Measurements from ENCODE around the gene TRPV5.

TRPV5 gene

DNA sequence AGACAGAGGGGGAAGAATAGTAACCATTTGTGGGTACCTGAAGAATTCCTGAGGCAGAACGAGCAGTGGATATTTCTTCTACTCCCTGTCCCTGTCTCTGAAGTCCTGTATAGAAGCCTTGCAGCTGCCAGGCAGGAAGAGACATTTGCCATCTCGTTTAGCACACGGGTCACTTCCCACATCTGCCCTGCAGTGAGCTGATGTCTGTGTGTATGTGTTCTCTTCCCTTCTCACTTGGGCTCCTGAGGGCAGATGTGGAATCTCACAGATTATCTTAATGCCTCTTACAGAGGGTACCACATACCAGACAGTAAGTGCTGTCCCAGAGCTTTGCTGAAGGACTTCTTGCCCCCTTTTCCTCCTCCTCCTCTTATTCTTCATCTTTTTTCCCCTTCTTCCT lies 33.9 kb downstream of the TRPV5 start:
- H3K27ac ChIP-seq = no peak overlapping the region
- TF ChIP-seq POLR2AphosphoS5 (IDR thresholded peaks at IDR 0.05; ENCODE audit: borderline replicate concordance, low read depth, low read length) (no peak), EZH2 (IDR thresholded peaks at IDR 0.05) (no peak)
- no peaks in the 10 kb centered on the region for H3K36me3 ChIP-seq (ENCODE audit: insufficient read depth, low read length)
- no peak overlapping the region for H3K4me3 ChIP-seq
- H3K9me3 ChIP-seq (ENCODE audit: low read depth, low read length) = no peaks in the 10 kb centered on the region
- DNase-seq (ENCODE audit: low read depth, low spot score) = no peak
- H3K9ac ChIP-seq (ENCODE audit: insufficient read length) = no peak overlapping the region

DNA sequence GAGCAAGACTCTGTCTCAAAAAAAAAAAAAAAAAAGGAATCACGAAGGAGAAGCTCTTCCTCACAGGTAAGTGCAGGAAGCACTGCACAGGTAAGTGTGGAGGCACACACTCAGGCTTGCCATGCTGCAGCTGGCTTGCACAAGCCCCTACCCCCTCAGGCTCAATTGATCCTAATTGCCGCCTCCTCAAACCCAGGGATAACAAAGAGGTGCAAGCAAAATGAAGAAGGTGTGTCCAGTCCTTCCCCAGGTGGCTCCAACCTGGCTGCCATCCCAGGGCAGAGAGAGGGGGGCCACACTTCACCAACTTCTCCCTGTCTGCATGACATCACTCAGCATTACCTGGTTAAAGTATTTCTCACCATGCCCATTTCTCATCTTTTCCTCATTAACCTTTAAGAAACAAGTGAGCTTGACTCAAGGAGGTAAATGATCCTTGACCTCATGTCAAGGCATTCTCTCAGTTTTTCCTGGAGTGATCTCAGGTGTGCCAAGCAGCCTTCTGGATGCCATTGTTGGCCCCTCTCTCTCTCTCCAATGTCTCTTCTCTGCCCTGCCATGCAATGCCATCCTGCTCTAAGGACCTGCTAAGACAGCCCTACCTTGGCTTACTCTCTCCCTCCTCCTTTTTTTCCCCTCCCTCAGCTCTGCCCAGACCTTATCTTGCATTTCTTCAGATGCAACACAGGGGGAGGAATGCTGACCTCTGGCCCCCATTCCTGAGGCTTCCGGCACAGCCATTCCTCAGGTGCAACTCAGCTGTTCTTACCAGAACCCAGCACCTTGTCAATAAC lies 35.0 kb downstream of the TRPV5 start:
- no peak for DNase-seq (ENCODE audit: low read depth, low spot score)
- Histone ChIP-seq H3K9ac (ENCODE audit: insufficient read length) (no peak overlapping the region), H3K9me3 (ENCODE audit: low read depth, low read length) (no peaks in the 10 kb centered on the region), H3K27ac (no peak overlapping the region), H3K4me3 (no peak overlapping the region), H3K36me3 (ENCODE audit: insufficient read depth, low read length) (no peaks in the 10 kb centered on the region)
- TF ChIP-seq POLR2AphosphoS5 (IDR thresholded peaks at IDR 0.05; ENCODE audit: borderline replicate concordance, low read depth, low read length) (no peak), FOXP2 (optimal IDR thresholded peaks at IDR 0.05; ENCODE audit: control extremely low read depth, extremely low read length, insufficient read depth) (no peak), EZH2 (IDR thresholded peaks at IDR 0.05) (no peak)

DNA sequence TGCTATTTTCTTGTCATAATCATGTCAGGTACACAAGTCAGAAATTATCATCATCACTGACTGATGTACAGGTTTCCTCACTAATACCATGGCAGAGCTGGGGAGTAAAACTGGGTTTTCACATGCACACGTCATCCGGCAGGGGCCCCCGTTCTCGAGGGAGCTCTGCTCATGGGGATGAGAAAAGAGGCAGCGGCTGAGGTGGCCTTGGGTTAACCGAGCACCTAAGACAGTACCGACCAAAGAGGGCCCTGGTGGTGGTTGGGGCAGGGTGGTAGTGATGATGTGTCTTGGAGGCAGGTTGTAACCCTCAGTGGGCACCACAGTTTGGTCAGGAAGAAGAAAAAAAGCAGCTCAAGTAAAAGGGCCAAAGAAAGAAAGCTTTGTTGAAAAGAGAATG lies 35.9 kb downstream of the TRPV5 start:
- TF ChIP-seq FOXP2 (optimal IDR thresholded peaks at IDR 0.05; ENCODE audit: control extremely low read depth, extremely low read length, insufficient read depth) = no peak
- TF ChIP-seq EZH2 (IDR thresholded peaks at IDR 0.05) = no peak
- no peak for TF ChIP-seq POLR2AphosphoS5 (IDR thresholded peaks at IDR 0.05; ENCODE audit: borderline replicate concordance, low read depth, low read length)
- DNase-seq (ENCODE audit: low read depth, low spot score) = no peak
- H3K9me3 ChIP-seq (ENCODE audit: low read depth, low read length) = no peaks in the 10 kb centered on the region
- no peak overlapping the region for H3K27ac ChIP-seq
- no peak overlapping the region for H3K9ac ChIP-seq (ENCODE audit: insufficient read length)
- H3K4me3 ChIP-seq = no peak overlapping the region
- H3K36me3 ChIP-seq (ENCODE audit: insufficient read depth, low read length) = no peaks in the 10 kb centered on the region

DNA sequence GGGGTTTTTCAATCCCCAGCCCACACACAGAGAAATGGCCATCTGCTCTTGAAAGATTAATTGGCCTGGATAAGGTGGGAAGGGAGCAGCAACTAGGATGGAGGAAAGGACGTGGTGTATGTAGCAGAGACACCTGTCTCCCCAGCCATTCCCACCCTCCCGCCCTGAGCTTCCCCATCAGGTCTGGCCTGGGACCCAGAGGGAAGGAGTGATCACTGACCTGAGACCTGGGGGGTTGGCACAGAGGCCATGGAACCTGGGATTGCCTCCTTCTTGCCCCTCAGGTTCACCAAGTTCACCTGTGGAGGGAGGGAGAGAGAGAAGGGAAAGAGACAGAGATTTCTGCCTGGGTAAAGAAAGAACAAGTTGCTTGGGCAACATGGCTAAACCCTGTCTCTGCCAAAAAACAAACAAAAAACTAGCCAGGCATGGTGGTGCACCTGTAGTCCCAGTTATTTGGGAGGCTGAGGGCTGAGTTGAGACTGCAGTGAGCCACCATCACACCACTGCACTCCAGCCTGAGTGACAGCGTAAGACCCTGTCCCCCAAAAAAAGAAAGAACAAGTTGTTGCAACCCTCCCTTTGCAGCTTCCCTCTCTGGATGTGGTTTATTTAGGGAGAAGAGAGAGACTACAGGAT lies 36.7 kb downstream of the TRPV5 start:
- no peaks in the 10 kb centered on the region for H3K36me3 ChIP-seq (ENCODE audit: insufficient read depth, low read length)
- no peak for TF ChIP-seq FOXP2 (optimal IDR thresholded peaks at IDR 0.05; ENCODE audit: control extremely low read depth, extremely low read length, insufficient read depth)
- TF ChIP-seq POLR2AphosphoS5 (IDR thresholded peaks at IDR 0.05; ENCODE audit: borderline replicate concordance, low read depth, low read length) = no peak
- no peak for TF ChIP-seq EZH2 (IDR thresholded peaks at IDR 0.05)
- H3K4me3 ChIP-seq = no peak overlapping the region
- no peak overlapping the region for H3K27ac ChIP-seq
- H3K9me3 ChIP-seq (ENCODE audit: low read depth, low read length) = no peaks in the 10 kb centered on the region
- H3K9ac ChIP-seq (ENCODE audit: insufficient read length) = no peak overlapping the region
- DNase-seq (ENCODE audit: low read depth, low spot score) = no peak

DNA sequence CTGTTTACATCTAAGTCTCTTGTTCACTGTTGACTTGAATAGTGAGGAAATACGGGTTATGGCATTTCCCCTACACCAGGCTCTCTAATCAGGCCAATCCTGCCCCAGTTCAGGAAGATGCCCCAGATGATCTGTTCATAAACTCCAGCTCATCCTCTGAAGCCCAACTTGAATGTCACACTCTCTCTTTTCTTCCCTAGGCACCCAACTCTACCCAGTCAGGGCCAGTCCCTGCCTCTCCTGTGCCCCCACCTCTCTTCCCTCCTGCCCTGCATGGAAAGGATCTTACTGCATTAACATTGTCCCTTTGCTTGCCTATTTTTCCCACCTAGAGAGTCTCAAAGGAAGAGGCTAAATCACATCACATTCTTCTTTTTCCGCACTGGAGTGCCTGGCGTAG lies 37.4 kb downstream of the TRPV5 start:
- Histone ChIP-seq H3K9ac (ENCODE audit: insufficient read length) (no peak overlapping the region), H3K4me3 (no peak overlapping the region), H3K9me3 (ENCODE audit: low read depth, low read length) (no peaks in the 10 kb centered on the region), H3K27ac (no peak overlapping the region), H3K36me3 (ENCODE audit: insufficient read depth, low read length) (no peaks in the 10 kb centered on the region)
- DNase-seq (ENCODE audit: low read depth, low spot score) = no peak
- TF ChIP-seq POLR2AphosphoS5 (IDR thresholded peaks at IDR 0.05; ENCODE audit: borderline replicate concordance, low read depth, low read length) (no peak), EZH2 (IDR thresholded peaks at IDR 0.05) (no peak), FOXP2 (optimal IDR thresholded peaks at IDR 0.05; ENCODE audit: control extremely low read depth, extremely low read length, insufficient read depth) (no peak)

DNA sequence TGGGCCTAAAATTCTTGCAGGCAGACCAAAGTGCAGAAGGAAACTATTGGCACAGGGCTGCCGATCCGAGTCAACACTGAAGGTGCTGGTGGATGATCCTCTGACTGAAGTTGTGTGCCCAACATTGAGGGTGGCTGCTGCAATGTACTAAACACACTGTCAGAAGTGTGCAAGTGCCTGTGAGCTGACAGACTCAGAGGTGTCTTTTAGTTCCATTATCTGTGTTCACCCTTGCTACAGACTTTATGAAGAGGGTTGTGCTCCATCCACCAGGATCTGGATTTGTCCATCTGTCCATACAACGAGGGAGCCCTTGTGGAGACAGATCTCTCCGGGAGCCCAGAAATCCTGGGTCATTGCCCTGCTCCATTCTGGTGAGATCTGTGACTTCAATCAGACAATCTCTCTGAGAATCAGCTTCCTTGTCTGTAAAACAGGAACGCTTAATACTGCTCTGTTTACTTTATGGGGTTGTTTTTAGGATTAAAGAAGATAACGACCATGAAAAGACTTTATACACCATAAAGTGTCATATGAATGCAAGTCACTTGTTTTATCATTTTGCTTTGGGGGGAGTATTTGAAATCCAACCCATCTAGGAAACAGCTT lies 38.5 kb downstream of the TRPV5 start:
- Histone ChIP-seq H3K36me3 (ENCODE audit: insufficient read depth, low read length) (no peaks in the 10 kb centered on the region), H3K9me3 (ENCODE audit: low read depth, low read length) (no peaks in the 10 kb centered on the region), H3K27ac (no peak overlapping the region), H3K4me3 (no peak overlapping the region), H3K9ac (ENCODE audit: insufficient read length) (no peak overlapping the region)
- no peak for DNase-seq (ENCODE audit: low read depth, low spot score)
- no peak for TF ChIP-seq FOXP2 (optimal IDR thresholded peaks at IDR 0.05; ENCODE audit: control extremely low read depth, extremely low read length, insufficient read depth)

DNA sequence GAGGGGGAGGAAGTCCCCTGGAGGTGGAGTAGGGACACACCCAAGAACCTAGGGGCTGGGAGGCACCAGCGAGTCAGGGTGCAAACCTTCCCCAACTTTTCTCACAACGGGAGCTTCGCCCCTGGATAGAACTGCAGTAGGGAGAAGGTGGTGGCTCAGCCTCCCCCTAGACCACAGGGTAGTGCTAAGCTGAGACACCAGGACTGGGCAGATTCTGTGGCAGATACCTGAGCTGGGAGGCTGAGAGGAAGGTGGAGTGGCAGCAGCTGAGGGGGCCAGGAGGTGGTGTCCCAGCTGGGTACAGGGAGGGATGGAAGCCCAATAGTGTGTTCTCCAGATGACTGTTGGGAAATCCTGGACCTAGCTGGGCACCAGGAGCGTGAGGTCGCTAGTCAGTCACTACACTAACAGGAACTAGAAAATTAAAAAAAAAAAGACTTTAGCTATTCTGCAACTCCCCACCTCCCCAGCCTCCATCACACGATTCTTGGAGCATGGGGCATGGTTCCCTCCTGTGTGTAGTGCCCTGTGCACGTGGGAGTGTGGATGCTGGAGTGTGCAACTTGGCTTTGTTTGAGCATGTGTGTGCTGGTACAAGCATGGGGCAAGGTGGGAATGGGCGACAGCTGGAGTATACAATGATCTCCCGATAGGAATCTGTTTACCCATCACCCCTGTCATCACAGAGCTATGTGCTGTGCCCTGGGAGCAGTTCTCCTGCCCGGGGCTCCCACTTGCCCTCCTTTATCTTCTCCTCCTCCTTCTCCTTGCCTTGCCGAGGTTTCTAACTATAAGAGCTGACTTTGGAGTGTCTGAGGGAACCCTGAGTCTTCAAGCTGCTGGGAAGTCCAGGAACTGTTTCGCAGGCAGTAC lies 39.2 kb downstream of the TRPV5 start:
- H3K36me3 ChIP-seq (ENCODE audit: insufficient read depth, low read length) = no peaks in the 10 kb centered on the region
- H3K9ac ChIP-seq (ENCODE audit: insufficient read length) = no peak overlapping the region
- TF ChIP-seq POLR2AphosphoS5 (IDR thresholded peaks at IDR 0.05; ENCODE audit: borderline replicate concordance, low read depth, low read length) = no peak
- TF ChIP-seq EZH2 (IDR thresholded peaks at IDR 0.05) = no peak
- no peak for TF ChIP-seq FOXP2 (optimal IDR thresholded peaks at IDR 0.05; ENCODE audit: control extremely low read depth, extremely low read length, insufficient read depth)
- no peak for DNase-seq (ENCODE audit: low read depth, low spot score)
- H3K9me3 ChIP-seq (ENCODE audit: low read depth, low read length) = no peaks in the 10 kb centered on the region
- no peak overlapping the region for H3K27ac ChIP-seq
- H3K4me3 ChIP-seq = no peak overlapping the region

DNA sequence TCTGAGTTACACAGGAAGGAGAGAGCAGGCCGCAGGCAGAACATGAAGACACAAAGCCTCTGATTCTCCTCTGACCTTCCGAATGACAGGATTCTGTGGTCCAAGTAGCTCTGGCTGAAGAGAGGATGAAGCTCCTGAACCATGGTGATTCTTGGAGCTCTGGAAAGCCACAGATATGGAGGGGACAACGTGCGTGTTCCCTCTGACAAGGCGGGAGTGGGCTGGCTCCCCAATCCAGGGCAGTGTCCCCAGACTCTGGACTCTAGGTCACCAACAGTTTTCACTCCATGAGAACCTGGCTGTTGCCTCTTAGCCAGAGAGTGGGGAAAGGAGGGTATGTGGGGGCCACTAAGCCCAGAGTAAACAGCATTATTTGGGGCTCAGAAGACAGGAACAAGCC lies 40.6 kb downstream of the TRPV5 start:
- no peaks in the 10 kb centered on the region for H3K9me3 ChIP-seq (ENCODE audit: low read depth, low read length)
- no peak overlapping the region for H3K4me3 ChIP-seq
- H3K27ac ChIP-seq = no peak overlapping the region
- TF ChIP-seq EZH2 (IDR thresholded peaks at IDR 0.05) = no peak
- TF ChIP-seq POLR2AphosphoS5 (IDR thresholded peaks at IDR 0.05; ENCODE audit: borderline replicate concordance, low read depth, low read length) = no peak
- TF ChIP-seq FOXP2 (optimal IDR thresholded peaks at IDR 0.05; ENCODE audit: control extremely low read depth, extremely low read length, insufficient read depth) = no peak
- H3K9ac ChIP-seq (ENCODE audit: insufficient read length) = no peak overlapping the region
- DNase-seq (ENCODE audit: low read depth, low spot score) = no peak
- no peaks in the 10 kb centered on the region for H3K36me3 ChIP-seq (ENCODE audit: insufficient read depth, low read length)

Measured in SK-N-MC (cell line).